IMR-90 (cell line): Measurements from ENCODE around the gene RGS16. TPM values are rescaled to one million over a fixed set of nuclear protein-coding genes. Genes with fewer than 3 reads are reported as not detected.

ENCODE experiments used
- ATAC-seq: fragments of 200-7000 bp; cut with Tn5 transposase; 2 replicates; pipeline ENCODE4 v1.9.1; 2020; ENCODE audit warnings: low read depth, mild to moderate bottlenecking, moderate library complexity
- BruUV-seq: library from RNA; stranded (reverse); fragments of 400-500 nt; replicated peaks from 2 replicates; lab custom pipeline; 2021; lab: Mats Ljungman, UMichigan
- CTCF ChIA-PET: fragments of 300-600 bp; formaldehyde crosslinking; extraction: SDS; loops from one replicate; lab custom pipeline; 2021; ENCODE audit warnings: antibody characterized with exemption; lab: Yijun Ruan, JAX
- POLR2A ChIA-PET: fragments of 300-600 bp; sonication (Branson Sonifier 250); formaldehyde crosslinking; loops from one replicate; lab custom pipeline; 2022; ENCODE audit warnings: antibody characterized with exemption; ENCODE audit not compliant: unreplicated experiment; lab: Charles Lee
- DNase-seq: peaks from one replicate; pipeline ENCODE4 v3.0.0; 2013
- H2AFZ ChIP-seq: replicated peaks from 2 replicates; pipeline ENCODE3; 2013; ENCODE audit warnings: low read length, mild to moderate bottlenecking; ENCODE audit not compliant: poor library complexity
- H2AK5ac ChIP-seq: 2 replicates; pipeline ENCODE4 v1.6.1; 2013; ENCODE audit warnings: low read depth, low read length, inconsistent platforms
- H2AK9ac ChIP-seq: replicated peaks from 2 replicates; pipeline ENCODE3; 2013; ENCODE audit warnings: mild to moderate bottlenecking, low read depth, low read length, moderate library complexity; ENCODE audit not compliant: poor library complexity
- H2BK120ac ChIP-seq: 2 replicates; pipeline ENCODE4 v1.6.1; 2013; ENCODE audit warnings: low read depth, low read length, inconsistent platforms
- H2BK15ac ChIP-seq: 3 replicates; pipeline ENCODE4 v1.6.1; 2013; ENCODE audit warnings: low read depth, low read length, inconsistent platforms
- H2BK20ac ChIP-seq: 2 replicates; pipeline ENCODE4 v1.6.1; 2013; ENCODE audit warnings: low read depth, mild to moderate bottlenecking, inconsistent platforms, low read length, moderate library complexity
- H2BK5ac ChIP-seq: 2 replicates; pipeline ENCODE4 v1.6.1; 2013; ENCODE audit warnings: mild to moderate bottlenecking, low read depth, low read length, inconsistent platforms; ENCODE audit not compliant: poor library complexity, severe bottlenecking
- H3K14ac ChIP-seq: replicated peaks from 2 replicates; pipeline ENCODE4 v1.6.1; 2013; ENCODE audit warnings: low read depth, low read length, inconsistent platforms
- H3K18ac ChIP-seq: 2 replicates; pipeline ENCODE4 v1.6.1; 2013; ENCODE audit warnings: low read depth, low read length, control low read depth
- H3K23ac ChIP-seq: 2 replicates; pipeline ENCODE4 v1.6.1; 2013; ENCODE audit warnings: low read depth, low read length, inconsistent platforms
- H3K27ac ChIP-seq: 2 replicates; pipeline ENCODE4 v1.5.1; 2013; ENCODE audit warnings: mild to moderate bottlenecking, control low read depth, low read length; ENCODE audit not compliant: insufficient read depth
- H3K27me3 ChIP-seq: 2 replicates; pipeline ENCODE4 v1.6.1; 2013; ENCODE audit warnings: low read length; ENCODE audit not compliant: control insufficient read depth, insufficient read depth
- H3K36me3 ChIP-seq: 2 replicates; pipeline ENCODE4 v1.6.1; 2013; ENCODE audit warnings: low read length, mixed read lengths; ENCODE audit not compliant: control insufficient read depth, insufficient read depth
- H3K4ac ChIP-seq: 2 replicates; pipeline ENCODE4 v1.6.1; 2013; ENCODE audit warnings: low read depth, low read length, inconsistent platforms
- H3K4me1 ChIP-seq: 2 replicates; pipeline ENCODE4 v1.6.1; 2013; ENCODE audit warnings: low read length, mixed read lengths; ENCODE audit not compliant: control insufficient read depth, insufficient read depth
- H3K4me2 ChIP-seq: 2 replicates; pipeline ENCODE4 v1.6.1; 2013; ENCODE audit warnings: low read depth, mild to moderate bottlenecking, control low read depth, low read length, moderate library complexity
- H3K4me3 ChIP-seq: 2 replicates; pipeline ENCODE4 v1.5.1; 2013; ENCODE audit warnings: low read depth, mild to moderate bottlenecking, control low read depth, low read length, moderate library complexity; ENCODE audit not compliant: insufficient read depth
- H3K56ac ChIP-seq: 2 replicates; pipeline ENCODE4 v1.6.1; 2013; ENCODE audit warnings: low read length, inconsistent platforms; ENCODE audit not compliant: insufficient read depth; ENCODE audit errors: extremely low read depth
- H3K79me1 ChIP-seq, 2 experiments: 2 replicates each; pipeline ENCODE4 v1.6.1; 2013; ENCODE audit warnings: low read length in 2 of 2, inconsistent platforms in 1 of 2, low read depth in 1 of 2
- H3K9ac ChIP-seq: 2 replicates; pipeline ENCODE4 v1.6.1; 2013; ENCODE audit warnings: low read depth, low read length, control low read depth
- H3K9me1 ChIP-seq: 2 replicates; pipeline ENCODE4 v1.6.1; 2013; ENCODE audit warnings: low read length, inconsistent platforms; ENCODE audit not compliant: insufficient read depth
- H3K9me3 ChIP-seq: 2 replicates; pipeline ENCODE4 v1.6.1; 2013; ENCODE audit warnings: low read length; ENCODE audit not compliant: control insufficient read depth, insufficient read depth
- H4K20me1 ChIP-seq: 2 replicates; pipeline ENCODE4 v1.6.1; 2013; ENCODE audit warnings: low read length, inconsistent platforms; ENCODE audit not compliant: insufficient read depth
- H4K5ac ChIP-seq: 2 replicates; pipeline ENCODE4 v1.6.1; 2013; ENCODE audit warnings: mild to moderate bottlenecking, low read depth, low read length, control low read depth
- H4K8ac ChIP-seq, 2 experiments: 2 replicates each; pipeline ENCODE4 v1.6.1; 2013; ENCODE audit warnings: low read depth in 2 of 2, low read length in 2 of 2, control low read depth in 1 of 2, inconsistent platforms in 1 of 2
- H4K91ac ChIP-seq: 2 replicates; pipeline ENCODE4 v1.6.1; 2013; ENCODE audit warnings: low read depth, low read length, inconsistent platforms; ENCODE audit not compliant: insufficient read depth
- CTCF ChIP-seq: conservative IDR thresholded peaks from 2 replicates; pipeline ENCODE4 v1.5.1; 2012; ENCODE audit warnings: mild to moderate bottlenecking, low read depth, low read length, improper control_type of control experiment
- MAFK ChIP-seq: IDR thresholded peaks from 2 replicates; pipeline ENCODE4 v1.6.1; 2012; ENCODE audit warnings: low read depth, low read length, improper control_type of control experiment
- MAZ ChIP-seq: IDR thresholded peaks from 2 replicates; pipeline ENCODE4 v1.6.1; 2012; ENCODE audit warnings: low read depth, mild to moderate bottlenecking, low read length, improper control_type of control experiment, moderate library complexity, borderline replicate concordance
- RAD21 ChIP-seq: IDR thresholded peaks from 2 replicates; pipeline ENCODE4 v1.6.1; 2012; ENCODE audit warnings: low read length, improper control_type of control experiment
- RCOR1 ChIP-seq: IDR thresholded peaks from 2 replicates; pipeline ENCODE4 v1.6.1; 2012; ENCODE audit warnings: mild to moderate bottlenecking, low read length, improper control_type of control experiment; ENCODE audit not compliant: insufficient replicate concordance
- SMC3 ChIP-seq: fragments of 150-350 bp; IDR thresholded peaks from 2 replicates; pipeline ENCODE4 v1.6.1; 2016; ENCODE audit warnings: low read depth, mild to moderate bottlenecking, antibody characterized with exemption, low read length, moderate library complexity
- WGBS, 2 experiments: methylation state at CpG; one replicate each; pipeline versions ENCODE4 v1.1.5 to v1.1.7; 2013; ENCODE audit warnings: missing lambda C conversion rate in 2 of 2; ENCODE audit not compliant: insufficient read length in 1 of 2; ENCODE audit errors: extremely low coverage in 2 of 2; 5-methylcytosine and 5-hydroxymethylcytosine counted together
- dilution Hi-C: fragments of 300-500 bp; cut with HindIII; formaldehyde crosslinking; loops from one replicate; pipeline ENCODE4 v1.14.3; 2018; ENCODE audit warnings: low sequenced_read_pairs; ENCODE audit not compliant: unreplicated experiment
- in situ Hi-C: fragments of 300-500 bp; cut with MboI; formaldehyde crosslinking; loops from 3 replicates; pipeline ENCODE4 v1.14.3; 2019; ENCODE audit warnings: low sequenced_read_pairs, inconsistent platforms, mixed read lengths
- intact Hi-C: fragments of 100-400 bp; cut with micrococcal nuclease; formaldehyde crosslinking; loops from 2 replicates; pipeline ENCODE4 v1.10.0; 2022
- polyA plus RNA-seq, 3 experiments: library from polyadenylated mRNA; depleted of rRNA; stranded (reverse); fragments of >200 nt; gene quantifications; 2 replicates each; pipeline ENCODE4 v1.2.3, GENCODE V29; 2012; ENCODE audit warnings: low replicate concordance in 1 of 3
- total RNA-seq: library from RNA; depleted of rRNA; stranded (reverse); fragments of >200 nt; gene quantifications from 2 replicates; pipeline ENCODE4 v1.2.3, GENCODE V29; 2012
- TF ChIP-seq, protein P1 (sequence below): fragments of 150-350 bp; IDR thresholded peaks from 2 replicates; pipeline ENCODE4 v1.6.1; 2017; ENCODE audit warnings: mild to moderate bottlenecking, antibody characterized with exemption, low read length, low read depth

Gene RGS16
- total and polyA plus RNA-seq, 2 of the 4 experiments (the other 2 are of a cell fraction) = 0.15 to 0.18 TPM

DNA sequence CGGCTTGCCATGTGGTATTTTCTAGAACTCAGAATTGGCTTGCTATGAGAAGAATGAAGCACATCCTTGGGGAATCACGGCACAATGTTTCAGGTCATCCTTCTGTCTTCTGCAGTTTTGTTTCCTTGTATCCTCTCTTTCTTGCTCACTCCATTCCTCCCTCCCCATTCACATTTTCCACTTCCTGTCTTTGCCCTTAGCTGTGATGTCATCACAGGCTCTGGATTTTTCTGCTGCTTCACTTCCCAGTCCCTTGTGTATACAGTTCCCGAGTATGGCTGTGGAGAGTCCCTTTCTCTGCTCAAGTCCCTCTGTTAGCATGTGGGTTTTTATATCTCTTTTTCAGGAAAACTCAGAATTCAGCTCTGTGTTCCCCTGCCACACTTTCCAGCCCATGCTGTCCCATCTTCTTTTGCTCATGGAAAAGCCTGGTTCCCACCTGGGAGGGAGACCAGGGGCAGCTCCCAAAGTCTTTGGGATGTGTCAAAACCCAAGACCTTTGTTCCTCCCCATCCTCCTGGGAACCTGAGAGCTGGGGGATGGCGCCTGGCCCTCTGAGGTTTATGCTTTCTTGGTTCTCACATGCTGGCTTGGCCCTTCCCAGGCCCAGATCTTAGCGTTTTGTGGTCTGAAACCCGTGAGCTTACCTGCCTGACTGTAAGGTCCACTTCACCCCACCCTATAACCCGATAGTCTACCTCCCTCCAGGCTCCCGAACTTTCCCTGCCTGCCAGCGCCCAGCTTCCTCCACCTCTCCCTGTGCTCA, 4.8 kb upstream of the RGS16 start:
- Histone ChIP-seq H2BK15ac (no peak overlapping the region; the same call in 2 of the 3 replicates), H2BK120ac (0 out of 2 replicates have a peak overlapping the region, but pooled peaks have one; percentile 4), H2BK20ac (peak overlapping the region; percentile 34; the same call in 1 of the 2 replicates), H4K91ac (peak overlapping the region; percentile 42; the same call in 1 of the 2 replicates), H3K4ac (0 out of 2 replicates have a peak overlapping the region, but pooled peaks have one; percentile 6), H2AK5ac (no peak overlapping the region), H4K8ac (peak overlapping the region; percentile 40 to 64; a peak in 3 of 4 replicates), H4K5ac (peak overlapping the region; percentile 82; the same call in 1 of the 2 replicates), H3K36me3 (no peaks in the 10 kb centered on the region), H2AK9ac (no peak overlapping the region), H3K9me3 (no peaks in the 10 kb centered on the region), H3K4me2 (no peak overlapping the region), H4K20me1 (no peaks in the 10 kb centered on the region), H3K14ac (no peak overlapping the region), H3K9me1 (no peaks in the 10 kb centered on the region; the same call in 1 of the 2 replicates), H2AFZ (peak overlapping the region; percentile 45), H3K23ac (no peak overlapping the region), H3K9ac (no peak overlapping the region), H3K18ac (no peak overlapping the region; the same call in 1 of the 2 replicates), H2BK5ac (no peak overlapping the region), H3K27me3 (peaks cover 3% of the 10 kb centered on the region; the same call in 1 of the 2 replicates), H3K79me1 (no peaks in the 10 kb centered on the region), H3K4me3 (no peak overlapping the region), H3K27ac (no peak overlapping the region), H3K4me1 (peaks cover under 1% of the 10 kb centered on the region; the same call in 1 of the 2 replicates), H3K56ac (no peak overlapping the region)
- TF ChIP-seq MAZ (no peak), MAFK (no peak), RCOR1 (no peak), RAD21 (no peak), SMC3 (no peak), CTCF (no peak)
- TF ChIP-seq, protein P1, sequence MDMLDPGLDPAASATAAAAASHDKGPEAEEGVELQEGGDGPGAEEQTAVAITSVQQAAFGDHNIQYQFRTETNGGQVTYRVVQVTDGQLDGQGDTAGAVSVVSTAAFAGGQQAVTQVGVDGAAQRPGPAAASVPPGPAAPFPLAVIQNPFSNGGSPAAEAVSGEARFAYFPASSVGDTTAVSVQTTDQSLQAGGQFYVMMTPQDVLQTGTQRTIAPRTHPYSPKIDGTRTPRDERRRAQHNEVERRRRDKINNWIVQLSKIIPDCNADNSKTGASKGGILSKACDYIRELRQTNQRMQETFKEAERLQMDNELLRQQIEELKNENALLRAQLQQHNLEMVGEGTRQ = no peak
- dilution Hi-C loops = no loop called here
- in situ Hi-C loops = no loop called here
- no peak for ATAC-seq
- no TSS peak for BruUV-seq
- CTCF ChIA-PET = interaction anchor here (1.3 kb wide), 1 partner anchor 173 kb away, joined by 3 read pairs; no protein-coding TSS in a partner anchor
- peak; percentile 61 for DNase-seq
- POLR2A ChIA-PET = interaction anchor here (0.6 kb wide), 1 partner anchor 13 kb away, joined by 3 read pairs; no protein-coding TSS in a partner anchor
- intact Hi-C loops = no loop called here
- WGBS, 2 experiments = 74% methylated on average over 6 of the region's 9 CpGs; no CpG with 5 or more reads in 1 of the 2 experiments
